Left colon (tissue), 2 donors: Measurements from ENCODE around the gene SMIM14. TPM values are rescaled to one million over a fixed set of nuclear protein-coding genes. Genes with fewer than 3 reads are reported as not detected.
"Not testable (repeated sequence)": the region's sequence is repeated elsewhere in the genome, so short reads cannot be mapped to it uniquely, and the experiment has no call there.

Experiments used
- ATAC-seq: fragments of 200-7000 bp; cut with Tn5 transposase; one replicate; pipeline ENCODE4 v1.9.1; 2020; ENCODE audit warnings: mild to moderate bottlenecking, moderate library complexity
- DNase-seq, 2 donors: peaks; one replicate each; pipeline ENCODE4 v3.0.0-alpha.2; 2020
- intact Hi-C, 2 donors: fragments of 100-400 bp; cut with DNase I in 1 of 2; cut with micrococcal nuclease in 1 of 2; formaldehyde crosslinking; loops; one replicate each; pipeline versions ENCODE4 v1.11.2 to v1.14.0; 2022; cut with DNase I, micrococcal nuclease
- total RNA-seq, 2 donors: library from RNA; stranded (reverse); fragmentation: NEBNext Ultra II Directional; extraction: Animal tissue kit (Norgen Biotek cat#: 25700); gene quantifications; one replicate each; pipeline ENCODE4 v1.2.1, GENCODE V29; 2021
- donor health status: DM: no; HTN: no; CAD: no.
- donor health status: DM: yes; HTN: yes; CAD: no.

The SMIM14 gene
- total RNA-seq, 2 donors from 2014 or later, result 119 to 146 TPM

DNA sequence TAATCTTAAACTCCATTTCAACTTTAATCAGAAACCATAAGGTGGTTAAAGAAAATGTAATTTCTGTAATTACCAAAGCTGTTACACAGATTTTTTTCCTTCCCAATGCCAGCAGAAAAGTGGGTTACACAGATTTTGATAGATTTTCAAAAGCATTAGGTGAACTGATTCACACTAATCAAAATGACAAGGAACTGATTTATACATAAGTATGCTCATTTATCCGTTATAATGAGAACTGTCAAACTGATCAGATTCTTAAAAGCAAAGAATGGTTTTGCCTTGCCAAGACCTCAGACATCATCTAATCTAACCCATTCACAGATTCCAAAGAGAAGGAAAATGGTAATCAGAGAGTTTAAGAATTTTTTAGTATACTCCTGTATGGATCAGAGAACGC is 116.6 kb downstream of the SMIM14 start:
- no peak for DNase-seq
- ATAC-seq, result no peak
- intact Hi-C loops, result no loop called here

DNA sequence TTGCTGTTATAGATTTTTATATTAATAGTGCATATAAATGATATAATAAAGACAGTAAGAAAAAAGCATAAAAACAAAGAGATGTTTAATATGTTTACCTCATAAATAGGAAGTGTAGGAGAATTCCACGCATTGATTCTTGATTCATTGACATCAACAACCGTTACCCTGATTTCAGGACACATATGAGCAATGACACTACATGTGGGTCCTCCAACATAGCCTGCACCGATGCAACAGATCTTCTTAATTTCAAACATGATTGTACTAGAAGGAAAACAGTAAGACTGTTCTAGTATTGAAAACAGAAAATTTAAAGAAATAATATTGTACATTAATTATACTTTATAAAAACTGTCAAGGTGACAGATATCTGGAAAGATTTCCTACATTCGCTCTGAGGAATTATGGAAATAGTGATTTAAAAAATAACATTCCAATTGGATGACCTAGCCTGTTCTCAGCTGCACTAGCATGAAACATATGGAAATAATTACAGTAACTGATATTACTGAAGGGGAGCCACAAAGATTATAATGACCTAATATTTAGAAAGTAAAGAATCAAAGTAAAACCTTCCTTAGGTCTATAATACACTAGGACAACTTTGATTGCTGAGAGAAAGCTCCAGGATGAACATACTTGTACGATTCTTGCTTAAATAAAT is 117.3 kb downstream of the SMIM14 start:
- no peak for DNase-seq
- intact Hi-C loops, result no loop called here
- ATAC-seq, result no peak

DNA sequence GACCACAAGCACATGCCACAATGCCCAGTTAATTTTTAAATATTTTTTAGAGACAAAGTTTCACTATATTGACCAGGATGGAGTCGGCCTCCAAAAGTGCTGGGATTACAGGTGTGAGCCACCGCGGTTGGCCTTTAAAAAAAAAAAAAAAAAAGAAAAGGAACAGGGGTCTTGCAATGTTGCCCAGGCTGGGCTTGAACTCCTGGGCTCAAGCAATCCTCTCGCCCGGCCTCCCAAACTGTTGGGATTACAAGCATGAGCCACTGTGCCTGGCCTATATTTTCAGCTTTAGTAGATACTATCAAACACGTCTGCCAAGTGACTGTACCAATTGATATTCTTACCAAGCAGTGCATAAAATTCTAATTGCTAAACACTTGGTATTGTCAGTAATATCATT is 120.2 kb downstream of the SMIM14 start:
- intact Hi-C loops, result no loop called here
- ATAC-seq (no peak), DNase-seq (no peak)

DNA sequence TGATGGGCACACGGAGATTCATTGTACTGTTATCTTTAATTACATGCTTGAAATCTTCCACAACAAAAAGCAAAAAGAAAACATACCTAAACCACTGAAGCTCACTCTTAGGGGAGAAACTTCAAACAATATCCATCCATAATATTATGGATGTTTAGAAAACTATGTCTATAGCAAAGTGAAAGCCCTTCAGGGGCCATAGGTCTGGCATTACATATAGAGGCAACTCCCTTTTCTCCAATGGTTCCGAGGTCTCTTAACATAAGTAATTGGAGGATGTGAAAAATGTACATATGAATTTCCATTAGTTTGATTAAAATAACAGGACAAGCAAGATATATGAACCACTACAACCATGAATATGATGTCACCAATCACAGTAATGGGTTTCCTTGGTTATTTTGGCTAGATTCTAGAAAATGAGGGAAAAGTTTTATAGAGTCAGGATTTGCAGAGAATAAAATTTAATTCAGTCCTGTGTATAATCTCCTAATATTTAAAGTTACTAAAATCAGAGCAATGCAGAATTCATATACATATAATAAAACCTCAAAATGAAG is 122.2 kb downstream of the SMIM14 start:
- intact Hi-C loops, result no loop called here
- ATAC-seq (no peak), DNase-seq (no peak)

DNA sequence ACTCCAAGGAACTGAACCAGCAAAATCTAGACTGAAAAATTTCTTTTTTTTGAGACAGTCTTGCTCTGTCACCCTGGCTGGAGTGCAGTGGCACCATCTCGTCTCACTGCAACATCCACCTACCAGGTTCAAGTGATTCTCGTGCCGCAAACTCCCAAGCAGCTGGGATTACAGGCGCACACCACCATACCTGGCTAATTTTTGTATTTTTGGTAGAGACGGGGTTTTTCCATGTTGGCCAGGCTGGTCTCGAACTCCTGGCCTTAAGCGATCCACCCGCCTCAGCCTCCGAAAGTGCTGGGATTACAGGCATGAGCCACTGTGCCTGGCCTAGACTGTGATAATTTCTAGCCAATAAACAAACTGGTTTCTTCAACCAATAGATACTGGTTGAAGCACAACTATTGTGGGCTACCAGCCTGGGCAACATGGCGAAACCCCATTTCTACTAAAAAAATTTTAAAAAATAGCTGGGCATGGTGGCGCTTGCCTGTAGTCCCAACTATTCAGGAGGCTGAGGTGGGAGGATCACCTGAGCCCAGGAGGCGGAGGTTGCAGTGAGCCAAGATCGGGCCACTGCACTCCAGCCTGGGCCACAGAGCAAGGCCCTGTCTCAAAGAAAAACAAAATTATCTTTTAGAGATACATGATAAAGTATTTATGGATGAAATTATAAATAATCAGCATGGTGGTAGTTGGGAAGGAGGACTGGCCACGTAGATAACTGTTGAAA is 122.8 kb downstream of the SMIM14 start:
- intact Hi-C loops, ATAC-seq, DNase-seq: not testable (repeated sequence)

DNA sequence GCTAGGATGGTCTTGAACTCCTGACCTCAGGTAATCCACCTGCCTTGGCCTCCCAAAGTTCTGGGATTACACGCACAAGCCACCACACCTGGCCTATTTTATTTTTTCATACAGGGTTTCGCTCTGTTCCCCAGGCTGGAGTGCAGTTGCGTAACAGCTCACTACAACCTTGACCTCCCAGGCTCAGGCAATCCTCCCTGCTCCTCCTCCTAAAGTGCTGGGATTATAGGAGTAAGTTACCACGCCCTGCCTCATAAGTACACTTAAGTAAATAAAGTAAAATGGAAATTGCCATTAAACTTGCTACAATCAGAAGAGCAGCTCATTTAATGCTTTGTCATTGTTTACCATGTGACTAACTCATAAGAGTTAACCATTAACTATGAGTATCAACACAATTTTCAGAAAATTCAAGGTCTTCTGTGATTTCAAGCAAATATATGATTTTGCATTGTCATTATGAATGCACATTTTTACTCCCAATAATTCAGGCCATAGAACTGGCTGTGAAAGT is 123.7 kb downstream of the SMIM14 start:
- ATAC-seq, result peak; percentile 98

DNA sequence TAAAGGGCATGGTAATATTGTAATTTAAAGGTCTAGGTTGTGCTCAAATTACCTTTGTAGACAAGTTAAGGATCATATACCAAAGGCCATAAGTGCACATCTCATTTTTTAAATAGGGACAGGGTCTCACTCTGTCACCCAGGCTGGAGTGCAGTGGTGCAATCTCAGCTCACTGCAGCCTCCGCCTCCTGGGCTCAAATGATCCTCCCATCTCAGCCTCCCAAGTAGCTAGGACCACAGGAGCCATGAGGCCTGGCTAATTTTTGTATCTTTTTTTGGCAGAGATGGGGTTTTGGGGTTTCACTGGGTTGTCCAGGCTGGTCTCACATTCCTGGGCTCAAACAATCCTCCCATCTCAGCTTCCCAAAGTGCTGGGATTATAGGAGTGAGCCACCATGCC is 124.4 kb downstream of the SMIM14 start:
- intact Hi-C loops, result not testable (repeated sequence)

More for the DNA sequence above, 123.7 kb downstream of the SMIM14 start:
- intact Hi-C loops, result no loop called here
- DNase-seq, result peak; percentile 57 to 89

DNA sequence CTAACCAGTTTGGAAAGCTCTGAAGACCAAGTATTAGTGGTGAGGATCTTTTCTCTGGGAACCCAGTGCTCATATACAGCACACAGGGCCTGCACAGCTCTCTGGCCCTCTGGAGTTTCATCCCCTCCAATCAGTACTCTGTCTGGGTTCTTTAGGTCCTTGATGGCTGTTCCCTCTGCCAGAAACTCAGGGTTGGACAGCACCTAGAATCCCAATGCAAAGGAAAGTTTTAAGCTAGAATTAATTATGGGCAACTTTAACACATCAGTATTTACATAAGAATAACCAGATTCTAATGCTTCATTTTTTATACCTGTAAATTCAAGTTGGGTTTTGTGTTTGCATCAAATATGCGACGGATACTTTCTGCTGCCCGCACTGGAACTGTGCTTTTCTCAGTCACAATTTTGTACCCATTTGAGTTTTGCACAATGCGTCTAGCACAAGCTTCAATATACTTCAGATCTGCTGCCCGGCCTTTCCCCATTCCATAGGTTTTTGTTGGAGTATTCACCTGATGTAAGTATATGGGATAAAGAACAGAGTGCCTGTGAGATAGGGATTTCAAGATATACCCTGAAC is 128.2 kb downstream of the SMIM14 start:
- intact Hi-C loops, result no loop called here
- no peak for ATAC-seq
- no peak for DNase-seq

More for the DNA sequence above, 124.4 kb downstream of the SMIM14 start:
- ATAC-seq, DNase-seq: not testable (repeated sequence)

DNA sequence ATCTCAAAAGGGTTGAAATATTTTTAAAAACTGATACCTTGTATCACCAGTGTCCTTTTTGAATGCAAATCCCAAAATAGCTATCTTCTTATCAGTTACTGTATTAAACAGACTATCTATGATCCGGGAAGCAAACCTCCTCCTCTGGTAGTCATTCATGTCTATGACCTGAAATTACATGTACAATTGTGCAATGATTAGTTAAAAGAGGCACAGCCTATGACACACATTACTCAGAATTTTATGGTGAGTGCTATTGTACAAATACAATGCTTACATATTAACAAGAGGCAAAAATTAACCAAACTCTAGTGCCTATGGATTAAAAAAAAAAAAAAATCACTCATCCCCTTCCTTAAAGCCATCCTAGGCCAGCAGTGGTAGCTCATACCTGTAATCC is 133.1 kb downstream of the SMIM14 start:
- no peak for DNase-seq
- intact Hi-C loops, result no loop called here
- peak; percentile 95 for ATAC-seq

DNA sequence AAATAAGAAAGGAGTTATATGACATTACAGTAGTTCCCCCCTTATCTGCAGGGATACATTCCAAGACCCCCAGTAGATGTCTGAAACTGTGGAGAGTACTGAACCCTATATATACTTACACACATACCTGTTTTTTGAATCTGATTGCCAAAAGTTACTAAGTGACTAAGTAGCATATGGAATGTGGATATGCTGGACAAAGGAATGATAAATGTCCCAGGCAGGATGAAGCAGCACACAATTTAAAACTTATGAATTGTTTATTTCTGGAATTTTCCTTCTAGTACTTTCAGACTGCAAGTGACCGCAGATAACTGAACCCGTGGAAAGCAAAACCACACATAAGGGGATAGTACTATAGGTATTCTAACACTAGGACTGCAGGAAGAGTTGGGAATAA is 134.1 kb downstream of the SMIM14 start:
- DNase-seq (no peak), ATAC-seq (no peak)
- intact Hi-C loops, result no loop called here

DNA sequence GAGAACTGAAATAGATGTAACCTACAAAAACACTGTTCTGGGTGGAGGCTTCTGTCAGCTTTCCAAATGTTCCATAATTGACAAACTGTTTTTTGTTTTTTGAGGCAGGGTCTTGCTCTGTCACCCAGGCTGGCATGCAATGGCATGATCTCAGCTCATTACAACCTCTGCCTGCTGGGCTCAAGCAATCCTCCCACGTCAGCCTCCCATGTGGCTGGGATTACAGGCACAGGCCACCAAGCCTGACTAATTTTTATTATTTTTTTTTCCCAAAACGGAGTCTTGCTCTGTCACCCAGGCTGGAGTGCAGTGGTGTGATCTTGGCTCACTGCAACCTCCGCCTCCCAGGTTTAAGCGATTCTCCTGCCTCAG is 136.0 kb downstream of the SMIM14 start:
- DNase-seq, ATAC-seq, intact Hi-C loops: not testable (repeated sequence)

DNA sequence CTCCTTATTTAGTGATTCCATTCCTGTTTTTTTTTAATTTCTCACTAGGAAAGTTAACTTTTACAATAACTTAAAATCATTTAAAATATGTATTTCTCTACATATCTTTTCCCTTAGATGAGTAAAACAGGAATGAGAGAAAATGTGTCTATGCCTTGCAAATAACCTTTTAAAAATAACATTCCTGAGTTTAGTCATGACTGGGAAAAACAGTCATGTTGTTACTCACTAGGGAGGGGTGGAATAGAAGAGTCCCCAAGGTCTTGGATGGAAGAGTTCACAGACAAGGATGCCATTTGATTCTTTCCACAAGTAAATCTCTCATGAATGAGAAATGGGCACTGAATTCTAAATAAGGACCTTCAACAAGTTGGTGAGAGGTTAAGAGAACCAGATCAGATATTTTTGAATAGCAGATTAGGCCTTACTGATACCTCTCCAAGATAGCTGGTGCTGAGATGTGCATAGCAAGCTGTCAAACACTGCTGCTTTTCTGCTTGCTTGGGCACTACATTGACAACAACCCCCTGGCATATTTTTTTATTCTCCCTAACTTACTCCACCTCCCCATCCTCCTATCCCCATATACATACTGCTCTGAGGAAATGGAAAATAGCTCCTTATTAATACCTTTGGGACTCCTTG is 136.5 kb downstream of the SMIM14 start:
- ATAC-seq, result no peak
- intact Hi-C loops, result no loop called here
- no peak for DNase-seq

DNA sequence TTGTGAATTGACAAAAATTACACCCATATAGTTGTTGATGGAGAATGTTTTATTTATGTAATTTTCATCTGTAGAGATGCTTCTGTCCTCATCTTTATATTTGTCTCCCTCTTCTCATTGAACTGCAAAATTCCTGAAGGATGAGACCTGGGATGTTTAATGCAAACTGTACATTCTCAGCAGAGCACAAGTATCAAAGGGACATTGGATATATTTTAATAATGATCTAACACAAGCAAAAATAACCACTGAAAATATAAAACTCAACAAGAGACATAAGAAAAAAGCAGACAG is 140.0 kb downstream of the SMIM14 start:
- intact Hi-C loops, result no loop called here
- ATAC-seq (no peak), DNase-seq (no peak)

DNA sequence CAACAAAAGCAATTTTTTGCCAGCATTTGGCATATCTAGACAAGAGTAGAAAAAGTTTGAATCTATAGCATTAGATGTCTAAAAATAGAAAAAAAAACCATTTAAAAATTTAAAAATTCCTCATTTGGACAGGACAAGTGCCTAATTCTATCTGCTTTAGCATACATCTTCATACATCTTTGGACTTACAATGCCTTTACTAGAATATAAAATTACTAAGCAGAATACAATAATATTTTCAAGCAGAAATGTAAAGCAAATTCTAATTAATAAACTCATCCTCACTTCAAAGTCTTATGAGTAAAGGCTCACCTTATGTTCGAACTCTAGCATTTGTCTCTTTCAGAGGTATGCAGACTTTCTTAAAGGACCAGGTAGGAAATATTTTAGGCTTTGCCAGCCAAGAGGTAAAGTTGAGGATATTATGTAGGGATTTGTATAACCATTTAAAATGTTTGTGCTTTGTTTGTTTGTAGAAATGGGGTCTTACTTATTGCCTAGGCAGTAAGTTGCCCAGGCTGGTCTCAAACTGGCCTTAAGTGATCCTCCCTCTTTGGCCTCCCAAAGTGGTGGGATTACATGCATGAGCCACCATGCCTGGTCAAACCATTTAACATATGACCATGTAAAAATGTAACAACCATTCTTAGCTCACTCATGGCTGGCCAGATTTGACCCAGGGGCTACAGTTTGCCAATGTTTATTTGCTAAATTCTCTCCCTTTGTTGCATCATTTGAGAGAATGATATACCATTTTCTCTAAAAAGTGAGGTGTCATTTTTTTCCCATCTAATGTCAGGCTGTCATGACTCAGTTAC is 140.5 kb downstream of the SMIM14 start:
- intact Hi-C loops, result no loop called here
- ATAC-seq (no peak), DNase-seq (no peak)

Other genes with a start within 250 kb of the SMIM14 start
- gene KLB, start 231.9 kb downstream of the SMIM14 start, total RNA-seq, result 1 to 10 TPM in 1 of 2 donors, under 1 TPM in 1; 0.64 to 2.3 TPM
- 1,000 to 10,000 TPM in 1 of 2 donors, 100 to 1,000 TPM in 1; 939 to 1,067 TPM for gene RPL9, start 179.9 kb downstream of the SMIM14 start, total RNA-seq
- gene LIAS, start 179.8 kb downstream of the SMIM14 start, total RNA-seq, result 10 to 100 TPM; 19.0 to 20.0 TPM
- 100 to 1,000 TPM; 208 to 303 TPM for gene UGDH, start 111.4 kb downstream of the SMIM14 start, total RNA-seq
- gene UBE2K, start 59.3 kb upstream of the SMIM14 start, total RNA-seq, result 10 to 100 TPM; 83.5 to 92.1 TPM